Endodermal cell (in vitro differentiated cells): ENCODE results near the gene CAMK1. TPM values are rescaled to one million over a fixed set of nuclear protein-coding genes. Genes with fewer than 3 reads are reported as not detected.

ENCODE experiments used
- DNase-seq: peaks from one replicate; pipeline ENCODE4 v3.0.0-alpha.2; 2017
- H3K27ac ChIP-seq: 2 replicates; pipeline ENCODE4 v1.5.1; 2013; ENCODE audit warnings: mild to moderate bottlenecking, low read depth, low read length, moderate library complexity
- H3K27me3 ChIP-seq: 2 replicates; pipeline ENCODE4 v1.6.1; 2013; ENCODE audit warnings: mild to moderate bottlenecking, low read length, moderate library complexity; ENCODE audit not compliant: insufficient read depth, control insufficient read depth, poor library complexity, severe bottlenecking
- H3K36me3 ChIP-seq: 2 replicates; pipeline ENCODE4 v1.7.0; 2013; ENCODE audit warnings: mild to moderate bottlenecking, low read length, moderate library complexity; ENCODE audit not compliant: control insufficient read depth, insufficient read depth
- H3K4me1 ChIP-seq: one replicate; pipeline ENCODE4 v1.7.0; 2013; ENCODE audit warnings: low read length; ENCODE audit not compliant: control insufficient read depth, insufficient read depth
- H3K4me3 ChIP-seq: 2 replicates; pipeline ENCODE4 v1.5.1; 2013; ENCODE audit warnings: mild to moderate bottlenecking, low read length, moderate library complexity
- H3K9ac ChIP-seq: 2 replicates; pipeline ENCODE4 v1.6.1; 2013; ENCODE audit warnings: mild to moderate bottlenecking, low read length, moderate library complexity; ENCODE audit not compliant: poor library complexity, severe bottlenecking; ENCODE audit errors: extremely low read depth
- H3K9me3 ChIP-seq: 2 replicates; pipeline ENCODE4 v1.6.1; 2013; ENCODE audit warnings: mild to moderate bottlenecking, low read length, moderate library complexity; ENCODE audit not compliant: control insufficient read depth
- H3K27ac Mint-ChIP-seq: 2 replicates; pipeline ENCODE4 v1.8.0; 2020; ENCODE audit warnings: mixed read lengths
- H3K27me3 Mint-ChIP-seq: 2 replicates; pipeline ENCODE4 v1.8.0; 2021; ENCODE audit warnings: mild to moderate bottlenecking, mixed read lengths; ENCODE audit not compliant: insufficient read depth
- H3K36me3 Mint-ChIP-seq: 2 replicates; pipeline ENCODE4 v1.8.0; 2020; ENCODE audit warnings: low read depth, mixed read lengths
- H3K4me1 Mint-ChIP-seq: 2 replicates; pipeline ENCODE4 v1.8.0; 2020; ENCODE audit warnings: mixed read lengths
- H3K4me3 Mint-ChIP-seq: 2 replicates; pipeline ENCODE4 v1.8.0; 2020; ENCODE audit warnings: mild to moderate bottlenecking, moderate library complexity, mixed read lengths
- H3K9me3 Mint-ChIP-seq: 2 replicates; pipeline ENCODE4 v1.8.0; 2020; ENCODE audit warnings: mild to moderate bottlenecking, mixed read lengths
- CTCF ChIP-seq: fragments of 200-600 bp; sonication (generic); conservative IDR thresholded peaks from 2 replicates; pipeline ENCODE4 v1.5.0; 2021; ENCODE audit warnings: antibody characterized with exemption, mild to moderate bottlenecking
- WGBS, 2 experiments: methylation state at CpG; one replicate each; pipeline versions ENCODE4 v1.1.5 to v1.1.7; 2013; ENCODE audit warnings: missing lambda C conversion rate in 2 of 2, mixed read lengths in 1 of 2; ENCODE audit not compliant: insufficient coverage in 1 of 2, insufficient read length in 1 of 2; 5-methylcytosine and 5-hydroxymethylcytosine counted together
- total RNA-seq, 2 donors: library from RNA; stranded (reverse); fragmentation: NEBNext Ultra II Directional in 1 of 2; extraction: Animal tissue kit (Norgen Biotek cat#: 25700) in 1 of 2; gene quantifications; 2 replicates in 1 of 2; 3 replicates in 1 of 2; pipeline ENCODE4 v1.2.1, GENCODE V29; 2021

The CAMK1 gene
- total RNA-seq, 2 donors from 2014 or later = 10.1 to 13.3 TPM

GRCh38 chr3:9743548-9743947, 26.2 kb downstream of the CAMK1 start:
- Mint-ChIP-seq H3K4me3 (no peak overlapping the region), H3K27ac (no peak overlapping the region), H3K4me1 (no peaks in the 10 kb centered on the region), H3K36me3 (peaks cover 90% of the 10 kb centered on the region), H3K9me3 (no peaks in the 10 kb centered on the region), H3K27me3 (no peaks in the 10 kb centered on the region)
- H3K4me3 ChIP-seq = no peak overlapping the region
- TF ChIP-seq CTCF = no peak
- H3K36me3 ChIP-seq = peaks cover 99% of the 10 kb centered on the region
- WGBS, 2 experiments = 97 to 100% methylated on average over 4 to 18 of the region's 18 CpGs
- DNase-seq = no peak
- H3K27ac ChIP-seq = no peak overlapping the region
- H3K9me3 ChIP-seq = no peaks in the 10 kb centered on the region
- no peaks in the 10 kb centered on the region for H3K27me3 ChIP-seq
- H3K9ac ChIP-seq = no peak overlapping the region
- no peaks in the 10 kb centered on the region for H3K4me1 ChIP-seq

DNA sequence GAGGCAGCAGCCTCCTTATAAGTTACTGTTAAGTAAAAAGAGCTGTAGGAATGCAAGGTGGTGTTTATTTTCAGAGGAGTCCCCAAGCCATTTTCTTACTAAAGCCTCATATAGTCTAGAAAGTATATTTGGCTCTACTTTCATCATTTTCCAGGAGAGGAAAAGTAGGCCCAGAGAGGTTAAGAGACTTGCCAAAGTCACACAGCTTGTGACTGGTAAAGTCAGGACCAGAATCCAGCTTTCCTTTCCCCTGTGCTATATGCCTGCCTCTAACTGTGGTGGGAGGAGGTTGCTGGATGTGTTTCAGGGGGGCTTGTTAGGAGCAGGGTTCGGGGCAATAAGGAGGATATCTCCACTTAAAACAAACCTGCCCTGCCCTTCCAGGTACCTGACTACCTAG, 27.2 kb downstream of the CAMK1 start:
- TF ChIP-seq CTCF = no peak
- H3K4me1 ChIP-seq = peaks cover 6% of the 10 kb centered on the region
- H3K9me3 ChIP-seq = no peaks in the 10 kb centered on the region
- no peak overlapping the region for H3K4me3 ChIP-seq
- Mint-ChIP-seq H3K4me1 (no peaks in the 10 kb centered on the region), H3K4me3 (no peak overlapping the region), H3K27me3 (no peaks in the 10 kb centered on the region), H3K27ac (no peak overlapping the region), H3K9me3 (no peaks in the 10 kb centered on the region), H3K36me3 (peaks cover 87% of the 10 kb centered on the region)
- no peaks in the 10 kb centered on the region for H3K27me3 ChIP-seq
- no peak for DNase-seq
- no peak overlapping the region for H3K9ac ChIP-seq
- H3K36me3 ChIP-seq = peaks cover 99% of the 10 kb centered on the region
- 100% methylated on average over 1 of the region's 1 CpG; no CpG with 5 or more reads in 1 of the 2 experiments for WGBS, 2 experiments
- H3K27ac ChIP-seq = no peak overlapping the region

- Mint-ChIP-seq H3K27ac (no peak overlapping the region), H3K4me3 (no peak overlapping the region), H3K36me3 (peaks cover 80% of the 10 kb centered on the region), H3K9me3 (no peaks in the 10 kb centered on the region), H3K4me1 (no peaks in the 10 kb centered on the region), H3K27me3 (no peaks in the 10 kb centered on the region)
- DNase-seq = no peak
- H3K36me3 ChIP-seq = peaks cover 97% of the 10 kb centered on the region
- TF ChIP-seq CTCF = no peak
- WGBS, 2 experiments = 89 to 94% methylated on average over 9 to 15 of the region's 15 CpGs
- no peaks in the 10 kb centered on the region for H3K27me3 ChIP-seq
- no peak overlapping the region for H3K27ac ChIP-seq
- H3K4me3 ChIP-seq = no peak overlapping the region
- H3K9me3 ChIP-seq = no peaks in the 10 kb centered on the region
- peaks cover 9% of the 10 kb centered on the region for H3K4me1 ChIP-seq
- H3K9ac ChIP-seq = no peak overlapping the region
These were observed 30.6 kb downstream of the CAMK1 start for GRCh38 chr3:9739181-9739580.
